ENCODE measurements around the gene MPDU1.

MPDU1 gene

DNA sequence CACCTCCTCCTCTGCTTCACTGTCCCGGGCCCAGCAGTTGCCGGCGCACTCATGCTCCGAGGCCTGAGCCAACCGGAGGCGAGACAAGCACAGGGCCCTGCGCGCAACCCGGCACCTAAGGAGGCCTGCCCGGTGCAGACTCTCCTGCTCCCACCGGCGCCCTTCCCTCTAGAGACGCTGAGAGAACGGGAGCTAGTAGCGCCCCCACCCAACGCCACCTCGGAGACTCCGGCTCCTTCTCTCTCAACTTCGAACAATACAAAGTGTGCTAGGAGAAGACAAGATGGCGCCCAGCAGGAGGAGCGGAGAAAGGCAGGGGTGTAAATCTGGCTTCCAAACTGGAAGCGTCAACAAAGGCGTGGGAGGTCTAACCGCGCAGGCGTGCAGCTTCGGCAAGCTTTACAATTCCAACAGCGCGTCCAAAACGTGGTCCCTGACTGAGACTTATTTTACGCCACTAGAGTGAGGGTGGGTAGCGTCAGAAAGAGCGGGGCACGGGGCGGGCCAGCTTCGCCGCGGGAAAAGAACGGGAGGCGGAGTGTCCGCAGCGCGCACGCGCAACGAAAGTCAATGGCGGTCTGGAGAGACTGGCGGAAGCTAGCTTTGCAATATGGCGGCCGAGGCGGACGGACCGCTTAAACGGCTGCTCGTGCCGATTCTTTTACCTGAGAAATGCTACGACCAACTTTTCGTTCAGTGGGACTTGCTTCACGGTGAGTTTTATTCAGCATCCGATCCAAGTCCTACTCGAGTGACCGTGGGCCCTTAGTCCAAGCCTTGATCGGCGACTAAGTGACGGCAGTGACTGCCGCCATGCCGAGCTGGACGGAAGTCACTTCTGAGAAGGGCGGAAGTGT, at the start of gene MPDU1:
Gene MPDU1, plus strand, starts transcription at position 600 of the 857 bp plus-strand sequence. Its CDS starts 11 bp downstream, at position 611.
- H3K9me3 Mint-ChIP-seq = no peaks in the 10 kb centered on the region
- peaks cover 41% of the 10 kb centered on the region for H3K4me1 Mint-ChIP-seq (ENCODE audit: low read depth)
- H3K27ac Mint-ChIP-seq = peak within 1 kb of the TSS; percentile 99
- H3K27me3 Mint-ChIP-seq (ENCODE audit: low read depth) = no peaks in the 10 kb centered on the region
- peak within 1 kb of the TSS; percentile 96 for H3K4me3 Mint-ChIP-seq
- H3K36me3 Mint-ChIP-seq (ENCODE audit: low read depth) = peaks cover 36% of the 10 kb centered on the region

DNA sequence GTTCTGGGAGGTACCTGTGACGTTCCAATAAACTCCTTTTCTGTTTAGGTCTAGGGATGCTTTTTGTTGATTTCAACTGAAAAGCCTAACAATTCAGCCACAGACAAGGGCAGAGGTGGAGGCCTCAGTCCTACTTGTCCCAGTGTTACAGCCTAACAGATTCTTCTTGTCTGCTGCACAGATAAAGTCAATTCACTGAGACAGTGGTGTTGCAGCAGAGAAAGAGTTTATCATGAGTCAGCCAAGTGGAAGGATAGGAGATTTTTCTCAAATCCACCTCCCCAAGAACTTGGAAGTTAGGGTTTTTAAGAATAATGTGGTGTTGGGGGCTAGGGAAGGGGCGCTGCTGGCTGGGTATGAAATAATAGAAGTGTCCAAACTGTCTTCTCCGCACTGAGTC, 45.6 kb upstream of the MPDU1 start:
- no peaks in the 10 kb centered on the region for H3K4me1 Mint-ChIP-seq (ENCODE audit: low read depth)
- peaks cover 7% of the 10 kb centered on the region for H3K27me3 Mint-ChIP-seq (ENCODE audit: low read depth)
- H3K27ac Mint-ChIP-seq = no peak overlapping the region
- no peaks in the 10 kb centered on the region for H3K36me3 Mint-ChIP-seq (ENCODE audit: low read depth)
- no peak overlapping the region for H3K4me3 Mint-ChIP-seq
- no peaks in the 10 kb centered on the region for H3K9me3 Mint-ChIP-seq

DNA sequence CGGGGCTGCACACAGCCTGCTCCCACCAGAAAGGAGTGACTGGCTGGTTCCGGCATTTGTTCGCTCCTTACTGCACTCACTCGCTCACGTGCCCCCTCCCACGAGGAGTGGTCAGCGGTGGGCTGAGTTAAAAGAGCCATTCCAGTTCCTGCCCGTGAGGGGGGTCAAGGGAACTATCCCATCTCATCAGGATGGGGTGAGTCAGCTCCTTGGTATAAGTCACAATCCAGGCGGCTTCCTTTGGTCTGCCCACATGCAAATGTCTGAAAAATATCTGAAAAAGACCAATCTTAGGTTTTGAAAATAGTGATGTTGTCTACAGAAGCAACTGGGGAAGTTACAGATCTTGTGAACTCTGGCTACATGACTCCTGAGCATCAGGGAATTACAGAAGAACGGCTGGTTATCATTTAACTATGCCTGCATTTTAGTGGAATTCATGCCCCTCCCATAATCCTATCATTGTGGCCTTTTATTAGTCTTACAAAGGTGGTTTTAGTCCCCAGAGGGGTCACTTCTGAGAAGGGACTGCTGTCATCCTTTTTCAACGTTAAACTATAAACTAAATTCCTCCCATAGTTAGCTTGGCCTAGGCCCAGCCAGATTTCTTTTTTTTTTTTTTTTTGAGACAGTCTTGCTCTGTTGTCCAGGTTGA, 44.6 kb upstream of the MPDU1 start:
- no peaks in the 10 kb centered on the region for H3K9me3 Mint-ChIP-seq
- H3K27me3 Mint-ChIP-seq (ENCODE audit: low read depth) = peaks cover 6% of the 10 kb centered on the region
- no peak overlapping the region for H3K27ac Mint-ChIP-seq
- no peaks in the 10 kb centered on the region for H3K4me1 Mint-ChIP-seq (ENCODE audit: low read depth)
- H3K36me3 Mint-ChIP-seq (ENCODE audit: low read depth) = no peaks in the 10 kb centered on the region
- H3K4me3 Mint-ChIP-seq = no peak overlapping the region

DNA sequence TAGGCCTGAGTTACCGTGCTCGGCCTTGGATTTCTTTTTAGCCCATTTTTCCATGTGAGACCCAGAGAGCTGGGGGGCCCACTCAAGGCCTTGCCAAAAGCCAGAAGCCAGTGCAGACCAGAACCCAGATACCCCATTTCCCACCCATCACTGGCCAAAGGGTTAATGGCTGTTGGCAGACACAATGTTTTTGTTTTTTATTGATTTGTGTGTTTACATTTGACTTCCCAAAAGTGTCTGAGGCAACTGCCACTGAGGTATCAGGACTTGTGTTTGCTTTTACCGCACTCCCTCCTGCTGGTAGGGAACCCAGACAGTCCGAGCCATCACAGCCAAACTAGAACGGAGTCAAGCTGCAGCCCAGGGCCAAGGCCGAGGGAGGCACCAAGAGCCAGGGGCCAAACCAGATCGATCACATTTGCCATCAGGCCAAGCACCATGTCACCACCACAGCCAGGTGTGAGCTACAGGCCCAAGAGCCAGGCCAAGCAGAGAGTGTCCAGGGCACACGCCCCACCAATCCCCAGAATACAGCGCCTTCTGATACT, 42.5 kb upstream of the MPDU1 start:
- Mint-ChIP-seq H3K9me3 (no peaks in the 10 kb centered on the region), H3K27me3 (ENCODE audit: low read depth) (peaks cover 4% of the 10 kb centered on the region), H3K27ac (no peak overlapping the region), H3K4me3 (no peak overlapping the region), H3K36me3 (ENCODE audit: low read depth) (no peaks in the 10 kb centered on the region), H3K4me1 (ENCODE audit: low read depth) (no peaks in the 10 kb centered on the region)

DNA sequence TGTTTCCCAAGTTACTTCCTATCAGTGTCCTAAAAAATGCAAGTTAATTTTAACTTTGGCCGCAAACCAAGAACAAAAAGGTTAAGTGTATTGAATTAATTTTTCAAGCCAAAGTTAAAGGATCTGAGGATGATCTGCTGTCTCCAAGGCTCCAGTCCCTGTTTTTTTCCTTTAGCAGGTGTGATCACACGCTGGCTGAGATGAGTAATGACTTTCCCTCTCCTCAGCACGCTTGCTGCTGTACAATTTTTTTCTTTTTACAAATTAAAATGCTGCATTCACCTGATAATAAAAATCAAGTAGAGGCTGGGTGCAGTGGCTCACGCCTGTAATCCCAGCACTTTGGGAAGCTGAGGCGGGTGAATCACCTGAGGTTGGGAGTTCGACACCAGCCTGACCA, 38.7 kb upstream of the MPDU1 start:
- Mint-ChIP-seq H3K4me1 (ENCODE audit: low read depth) (peaks cover 9% of the 10 kb centered on the region), H3K36me3 (ENCODE audit: low read depth) (peaks cover 11% of the 10 kb centered on the region), H3K9me3 (no peaks in the 10 kb centered on the region), H3K27me3 (ENCODE audit: low read depth) (no peaks in the 10 kb centered on the region), H3K27ac (no peak overlapping the region), H3K4me3 (no peak overlapping the region)

DNA sequence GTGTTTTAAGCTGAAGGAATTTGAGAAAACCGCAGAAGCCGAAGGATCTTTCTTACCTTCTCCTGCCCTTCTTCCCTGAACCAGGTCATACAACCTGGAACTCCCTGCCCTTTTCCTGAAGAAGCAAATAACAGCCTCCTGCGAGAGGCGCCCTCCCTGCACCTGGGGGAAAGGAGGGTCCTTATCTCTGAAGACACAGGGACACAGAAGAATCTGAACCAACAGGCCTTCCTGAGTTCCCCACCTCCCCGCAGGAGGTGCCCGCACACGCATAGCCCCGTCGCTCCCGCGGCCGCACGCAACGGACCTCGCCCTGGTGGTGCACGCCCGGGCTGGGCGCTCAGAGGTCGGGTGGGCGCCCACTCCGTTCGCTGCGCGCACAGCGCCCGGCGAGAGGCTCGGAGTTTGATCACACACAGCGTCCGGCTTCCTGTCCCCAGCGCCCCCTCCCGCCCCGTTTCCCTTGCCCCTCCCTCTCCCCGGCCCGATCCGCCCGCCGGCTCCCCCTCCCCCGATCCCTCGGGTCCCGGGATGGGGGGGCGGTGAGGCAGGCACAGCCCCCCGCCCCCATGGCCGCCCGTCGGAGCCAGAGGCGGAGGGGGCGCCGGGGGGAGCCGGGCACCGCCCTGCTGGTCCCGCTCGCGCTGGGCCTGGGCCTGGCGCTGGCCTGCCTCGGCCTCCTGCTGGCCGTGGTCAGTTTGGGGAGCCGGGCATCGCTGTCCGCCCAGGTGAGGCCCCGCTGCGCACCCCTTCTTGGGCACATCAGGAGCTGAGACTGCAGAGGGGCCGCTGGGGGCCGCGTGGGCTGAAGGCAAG, 34.9 kb upstream of the MPDU1 start, which contains the start of gene TNFSF12:
Gene TNFSF12, plus strand, starts transcription at position 474 of the 816 bp plus-strand sequence. Its CDS starts 96 bp downstream, at position 570.
- Mint-ChIP-seq H3K27me3 (ENCODE audit: low read depth) (no peaks in the 10 kb centered on the region), H3K27ac (peak within 1 kb of the TSS; percentile 87), H3K9me3 (no peaks in the 10 kb centered on the region), H3K36me3 (ENCODE audit: low read depth) (peaks cover 27% of the 10 kb centered on the region), H3K4me3 (peak within 1 kb of the TSS; percentile 91), H3K4me1 (ENCODE audit: low read depth) (peaks cover 40% of the 10 kb centered on the region)

DNA sequence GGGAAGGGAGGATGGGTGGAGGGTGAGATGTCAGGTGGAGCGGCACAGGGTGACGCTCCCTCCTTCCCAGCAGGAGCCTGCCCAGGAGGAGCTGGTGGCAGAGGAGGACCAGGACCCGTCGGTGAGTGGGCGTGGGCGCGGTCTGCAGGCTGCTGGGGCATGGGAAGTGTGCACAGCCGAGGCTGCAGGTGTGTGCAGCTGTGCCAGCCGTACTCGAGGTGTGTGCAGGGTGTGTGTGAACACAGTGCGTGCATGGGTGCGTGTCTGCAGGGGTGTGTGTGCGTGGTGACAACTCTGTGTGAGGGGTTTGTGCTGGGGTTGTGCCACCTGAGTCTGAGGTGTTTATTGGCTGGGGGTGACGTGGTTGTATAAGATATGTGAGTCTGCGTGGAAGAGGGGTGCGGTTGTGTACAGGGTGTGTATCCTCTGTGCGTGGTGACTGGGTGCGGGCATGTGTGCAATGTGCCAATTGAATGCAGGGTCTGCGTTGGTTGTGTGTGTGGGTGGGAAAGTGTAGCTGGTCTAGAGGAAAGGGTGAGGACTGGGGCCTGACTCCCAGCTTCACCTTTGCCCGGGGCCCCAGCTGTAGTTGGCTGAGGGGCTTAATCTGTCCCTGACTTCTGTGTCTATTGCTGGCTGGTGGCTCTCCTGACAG, 34.1 kb upstream of the MPDU1 start:
- H3K4me1 Mint-ChIP-seq (ENCODE audit: low read depth) = peaks cover 43% of the 10 kb centered on the region
- peaks cover 30% of the 10 kb centered on the region for H3K36me3 Mint-ChIP-seq (ENCODE audit: low read depth)
- no peaks in the 10 kb centered on the region for H3K9me3 Mint-ChIP-seq
- peak overlapping the region; percentile 85 for H3K27ac Mint-ChIP-seq
- peak overlapping the region; percentile 91 for H3K4me3 Mint-ChIP-seq
- no peaks in the 10 kb centered on the region for H3K27me3 Mint-ChIP-seq (ENCODE audit: low read depth)

DNA sequence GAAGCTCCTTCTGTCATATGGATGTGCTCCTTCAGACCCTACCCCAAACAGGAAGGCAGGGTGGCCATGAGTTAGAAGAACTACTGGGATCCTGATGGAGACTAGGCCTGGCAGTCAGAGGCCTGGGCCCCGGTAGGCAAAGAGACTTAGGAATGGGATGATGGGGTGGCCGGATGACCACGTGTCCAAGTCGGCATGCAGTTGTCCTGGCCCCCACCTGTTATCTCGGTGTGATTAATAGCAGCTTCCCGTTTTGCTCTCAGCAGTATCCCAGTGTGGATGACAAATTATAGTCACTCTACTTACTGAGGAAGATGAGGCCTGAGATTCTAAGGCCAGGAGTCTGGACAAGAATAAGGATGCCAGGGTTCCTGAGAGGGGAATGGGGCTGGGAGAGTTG, 33.3 kb upstream of the MPDU1 start:
- Mint-ChIP-seq H3K27ac (peak overlapping the region; percentile 85), H3K4me3 (peak overlapping the region; percentile 91), H3K9me3 (no peaks in the 10 kb centered on the region), H3K36me3 (ENCODE audit: low read depth) (peaks cover 37% of the 10 kb centered on the region), H3K4me1 (ENCODE audit: low read depth) (peaks cover 48% of the 10 kb centered on the region), H3K27me3 (ENCODE audit: low read depth) (no peaks in the 10 kb centered on the region)

DNA sequence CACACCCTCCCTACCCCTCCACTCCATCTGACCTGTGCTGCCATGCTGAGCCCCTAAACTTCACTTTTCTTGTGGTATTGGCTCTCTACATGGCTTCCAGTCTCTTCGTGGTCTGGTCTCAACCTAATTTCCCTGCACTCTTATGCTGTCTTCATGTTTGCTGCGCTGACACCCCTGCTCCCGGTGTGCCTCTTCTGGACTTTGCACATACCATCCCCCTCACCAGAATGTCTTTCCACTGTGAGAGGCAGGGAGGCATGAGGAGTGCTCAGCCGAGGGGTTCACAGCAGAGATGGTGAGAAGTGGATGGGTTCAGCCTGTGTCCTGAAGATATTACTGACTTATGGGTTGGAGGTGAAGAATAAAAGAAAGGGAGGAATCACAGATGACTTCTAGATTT, 32.3 kb upstream of the MPDU1 start:
- peaks cover 42% of the 10 kb centered on the region for H3K36me3 Mint-ChIP-seq (ENCODE audit: low read depth)
- no peaks in the 10 kb centered on the region for H3K9me3 Mint-ChIP-seq
- peak overlapping the region; percentile 84 for H3K27ac Mint-ChIP-seq
- H3K27me3 Mint-ChIP-seq (ENCODE audit: low read depth) = no peaks in the 10 kb centered on the region
- peaks cover 53% of the 10 kb centered on the region for H3K4me1 Mint-ChIP-seq (ENCODE audit: low read depth)
- peak overlapping the region; percentile 67 for H3K4me3 Mint-ChIP-seq

DNA sequence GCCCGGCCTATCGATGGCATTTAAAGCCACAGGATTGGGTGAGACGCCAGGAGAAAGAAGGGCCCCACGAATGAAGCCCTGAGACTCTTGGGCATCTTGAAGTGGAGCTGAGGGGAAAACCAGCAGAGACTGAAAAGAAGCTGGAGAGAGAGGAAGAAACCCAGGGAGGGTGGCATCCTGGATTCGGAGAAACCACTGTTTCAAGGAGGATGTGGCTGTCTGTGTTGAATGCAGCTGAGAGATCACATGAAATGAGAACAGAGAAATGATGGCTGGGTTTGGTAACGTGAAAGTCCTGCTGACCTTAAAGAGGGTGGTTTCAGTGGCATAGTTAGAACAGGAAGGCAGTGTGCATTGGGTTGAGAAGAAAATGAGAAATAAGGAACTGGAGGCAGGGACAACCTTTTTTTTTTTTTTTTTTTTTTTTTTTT, 31.0 kb upstream of the MPDU1 start:
- Mint-ChIP-seq H3K4me1 (ENCODE audit: low read depth) (peaks cover 56% of the 10 kb centered on the region), H3K27me3 (ENCODE audit: low read depth) (no peaks in the 10 kb centered on the region), H3K27ac (peak overlapping the region; percentile 91), H3K4me3 (peak overlapping the region; percentile 76), H3K36me3 (ENCODE audit: low read depth) (peaks cover 45% of the 10 kb centered on the region), H3K9me3 (no peaks in the 10 kb centered on the region)

DNA sequence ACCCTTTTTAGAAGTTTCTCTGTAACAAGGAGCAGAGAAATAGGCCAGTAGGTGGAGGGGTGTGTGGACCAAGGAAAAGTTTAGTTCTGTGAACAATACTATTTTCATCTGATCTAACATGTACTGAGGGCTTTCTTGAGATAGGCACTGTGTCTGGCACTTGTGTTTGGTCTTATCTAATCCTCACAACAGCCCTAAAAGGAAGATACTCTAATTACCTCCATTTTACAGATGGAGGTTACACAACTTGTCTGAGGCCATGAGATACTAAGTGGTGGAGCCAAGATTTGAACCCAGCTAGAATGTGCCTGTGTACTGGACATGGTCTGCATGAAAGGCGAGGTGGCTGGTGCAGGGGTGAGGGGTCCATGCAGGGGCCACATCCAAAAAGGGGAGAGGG, 30.3 kb upstream of the MPDU1 start:
- Mint-ChIP-seq H3K27ac (peak overlapping the region; percentile 91), H3K4me1 (ENCODE audit: low read depth) (peaks cover 57% of the 10 kb centered on the region), H3K9me3 (no peaks in the 10 kb centered on the region), H3K36me3 (ENCODE audit: low read depth) (peaks cover 44% of the 10 kb centered on the region), H3K27me3 (ENCODE audit: low read depth) (no peaks in the 10 kb centered on the region), H3K4me3 (peak overlapping the region; percentile 76)

DNA sequence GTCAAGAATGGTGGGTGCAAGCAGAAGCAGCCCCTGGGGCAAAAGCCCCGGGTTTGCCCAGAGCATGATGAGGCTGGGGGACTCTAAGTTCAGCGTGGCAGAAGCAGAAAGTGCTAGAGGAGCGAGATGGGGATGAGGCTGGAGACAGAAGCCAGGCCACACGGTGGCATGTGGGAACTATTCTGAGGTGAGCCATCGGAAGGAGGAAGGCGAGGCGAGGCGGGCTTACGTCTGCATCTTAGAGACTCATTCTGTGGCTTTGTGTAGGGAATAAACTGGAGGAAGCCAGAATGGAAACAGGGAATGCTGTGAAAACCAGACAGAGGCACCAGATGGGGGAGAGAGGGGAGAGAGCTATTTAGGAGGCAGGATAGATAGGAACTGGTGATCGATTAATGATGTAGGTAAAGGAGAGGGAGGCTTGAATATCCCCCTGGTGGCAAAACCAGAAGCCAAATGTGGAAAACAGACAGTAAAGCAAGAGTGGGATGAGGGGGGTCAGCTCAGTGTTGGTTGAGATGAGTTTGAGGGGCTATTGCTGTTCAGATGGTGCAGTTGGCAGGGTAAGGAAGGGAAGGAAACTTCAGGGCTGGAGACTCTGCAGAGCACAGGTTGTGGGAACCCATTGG, 28.2 kb upstream of the MPDU1 start:
- Mint-ChIP-seq H3K4me3 (peak overlapping the region; percentile 12), H3K9me3 (no peaks in the 10 kb centered on the region), H3K36me3 (ENCODE audit: low read depth) (peaks cover 39% of the 10 kb centered on the region), H3K27me3 (ENCODE audit: low read depth) (no peaks in the 10 kb centered on the region), H3K4me1 (ENCODE audit: low read depth) (peaks cover 61% of the 10 kb centered on the region), H3K27ac (peak overlapping the region; percentile 13)

DNA sequence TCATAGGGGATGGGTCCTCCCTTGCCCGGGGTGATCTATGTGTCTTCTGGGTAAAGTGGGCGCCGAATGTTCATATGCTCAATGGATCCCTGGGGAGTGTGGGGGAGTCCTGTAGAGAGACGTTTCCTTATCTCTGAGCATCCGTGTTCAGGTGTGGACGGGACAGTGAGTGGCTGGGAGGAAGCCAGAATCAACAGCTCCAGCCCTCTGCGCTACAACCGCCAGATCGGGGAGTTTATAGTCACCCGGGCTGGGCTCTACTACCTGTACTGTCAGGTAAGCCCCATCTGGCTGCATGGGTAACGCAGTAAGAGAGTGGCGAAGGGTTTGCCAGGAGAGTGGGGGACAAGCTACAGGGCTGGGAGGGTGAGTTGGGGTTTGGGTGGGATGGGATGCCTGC, 27.0 kb upstream of the MPDU1 start:
- Mint-ChIP-seq H3K9me3 (no peaks in the 10 kb centered on the region), H3K36me3 (ENCODE audit: low read depth) (peaks cover 38% of the 10 kb centered on the region), H3K27me3 (ENCODE audit: low read depth) (no peaks in the 10 kb centered on the region), H3K27ac (peak overlapping the region; percentile 63), H3K4me3 (no peak overlapping the region), H3K4me1 (ENCODE audit: low read depth) (peaks cover 58% of the 10 kb centered on the region)

Data from T-helper 1 cell treated with Interleukin-12 subunit alpha and Interleukin-12 subunit beta and Interleukin-4 antibody, amounts not matched to agents 30 μg/mL and 1 μg/mL, for 36 hours (primary cell).